Neuronal stem cell (in vitro differentiated cells): ENCODE measurements around the gene MAPKAP1.
A peak's percentile ranks its signal among the peaks of the same experiment; 100 is the strongest.

Experiments
- DNase-seq: peaks from one replicate; pipeline ENCODE4 v3.0.0-alpha.2; 2013; ENCODE audit warnings: low spot score
- H2AFZ ChIP-seq: one replicate; pipeline ENCODE4 v1.6.1; 2013; ENCODE audit warnings: mild to moderate bottlenecking, low read length, inconsistent platforms
- H2AK5ac ChIP-seq: 2 replicates; pipeline ENCODE4 v1.6.1; 2013; ENCODE audit warnings: low read depth, mild to moderate bottlenecking, inconsistent platforms, low read length, moderate library complexity, mixed read lengths
- H2BK120ac ChIP-seq: 2 replicates; pipeline ENCODE4 v1.6.1; 2013; ENCODE audit warnings: low read depth, mild to moderate bottlenecking, inconsistent platforms, low read length, moderate library complexity, mixed read lengths
- H2BK12ac ChIP-seq: one replicate; pipeline ENCODE4 v1.6.1; 2013; ENCODE audit warnings: low read length, inconsistent platforms
- H2BK15ac ChIP-seq: 2 replicates; pipeline ENCODE4 v1.6.1; 2013; ENCODE audit warnings: mild to moderate bottlenecking, low read length, inconsistent platforms, mixed read lengths
- H2BK5ac ChIP-seq: one replicate; pipeline ENCODE4 v1.6.1; 2013; ENCODE audit warnings: inconsistent platforms, mild to moderate bottlenecking, low read length, moderate library complexity
- H3K14ac ChIP-seq: one replicate; pipeline ENCODE4 v1.6.1; 2013; ENCODE audit warnings: low read length, inconsistent platforms
- H3K18ac ChIP-seq: 2 replicates; pipeline ENCODE4 v1.6.1; 2013; ENCODE audit warnings: low read length, inconsistent platforms
- H3K23ac ChIP-seq: 2 replicates; pipeline ENCODE4 v1.6.1; 2013; ENCODE audit warnings: low read depth, mild to moderate bottlenecking, mixed read lengths, low read length, inconsistent platforms; ENCODE audit not compliant: poor library complexity
- H3K27ac ChIP-seq: replicated peaks from 3 replicates; pipeline ENCODE4 v1.5.1; 2013; ENCODE audit warnings: low read length, inconsistent platforms
- H3K27me3 ChIP-seq, 3 experiments: 2 replicates each; pipeline ENCODE4 v1.6.1; 2013; ENCODE audit warnings: low read length in 3 of 3, mild to moderate bottlenecking in 2 of 3, inconsistent platforms in 1 of 3, low read depth in 1 of 3, mixed read lengths in 1 of 3, moderate library complexity in 1 of 3; ENCODE audit not compliant: control insufficient read depth in 3 of 3, insufficient read depth in 3 of 3
- H3K36me3 ChIP-seq, 2 donors: replicated peaks in 1 of 2; 2 replicates each; pipeline ENCODE4 v1.6.1; 2013; ENCODE audit warnings: low read length in 2 of 2; ENCODE audit not compliant: control insufficient read depth in 2 of 2, insufficient read depth in 2 of 2
- H3K4ac ChIP-seq: 2 replicates; pipeline ENCODE4 v1.6.1; 2013; ENCODE audit warnings: inconsistent platforms, mild to moderate bottlenecking, low read length, moderate library complexity
- H3K4me1 ChIP-seq, 2 donors: 1 replicate in 1 of 2; 2 replicates in 1 of 2; pipeline ENCODE4 v1.6.1; 2013; ENCODE audit warnings: low read length in 2 of 2, low read depth in 1 of 2; ENCODE audit not compliant: control insufficient read depth in 2 of 2, insufficient read depth in 1 of 2
- H3K4me2 ChIP-seq: one replicate; pipeline ENCODE4 v1.6.1; 2013; ENCODE audit warnings: mild to moderate bottlenecking, low read length, inconsistent platforms; ENCODE audit not compliant: insufficient read depth, poor library complexity, severe bottlenecking
- H3K4me3 ChIP-seq, 2 donors: 2 replicates each; pipeline ENCODE4 v1.5.1; 2013; ENCODE audit warnings: low read length in 2 of 2, mild to moderate bottlenecking in 2 of 2, inconsistent platforms in 1 of 2, moderate library complexity in 1 of 2
- H3K79me1 ChIP-seq: one replicate; pipeline ENCODE4 v1.6.1; 2013; ENCODE audit warnings: low read depth, mild to moderate bottlenecking, inconsistent platforms, low read length, moderate library complexity
- H3K9ac ChIP-seq: one replicate; pipeline ENCODE4 v1.6.1; 2013; ENCODE audit warnings: mild to moderate bottlenecking, low read depth, low read length, inconsistent platforms; ENCODE audit not compliant: poor library complexity
- H3K9me3 ChIP-seq, 2 donors: replicated peaks in 1 of 2; 2 replicates each; pipeline versions ENCODE3 to v1.6.1; 2013; ENCODE audit warnings: low read length in 2 of 2, mild to moderate bottlenecking in 2 of 2, inconsistent platforms in 1 of 2, low read depth in 1 of 2, mixed read lengths in 1 of 2, moderate library complexity in 1 of 2; ENCODE audit not compliant: control insufficient read depth in 2 of 2, insufficient read depth in 1 of 2
- H4K8ac ChIP-seq: one replicate; pipeline ENCODE4 v1.6.1; 2013; ENCODE audit warnings: low read depth, mild to moderate bottlenecking, inconsistent platforms, low read length, moderate library complexity
- H4K91ac ChIP-seq: one replicate; pipeline ENCODE4 v1.6.1; 2013; ENCODE audit warnings: low read length, low read depth, mild to moderate bottlenecking, inconsistent platforms; ENCODE audit not compliant: poor library complexity
- WGBS, 2 donors: extraction: QIAGEN DNeasy Blood & Tissue Kit; methylation state at CpG; one replicate each; pipeline ENCODE4 v1.1.7; 2013; ENCODE audit warnings: missing lambda C conversion rate in 2 of 2, mixed read lengths in 1 of 2; ENCODE audit not compliant: insufficient read length in 2 of 2, insufficient replicate concordance in 1 of 2; ENCODE audit errors: extremely low coverage in 2 of 2; 5-methylcytosine and 5-hydroxymethylcytosine counted together

The MAPKAP1 gene

GRCh38 chr9:125559194-125559593 is 147.8 kb downstream of the MAPKAP1 start:
- Histone ChIP-seq H3K4me1 (peaks cover 3 to 4% of the 10 kb centered on the region in 2 donors), H3K27ac (no peak overlapping the region), H4K8ac (no peak overlapping the region), H4K91ac (no peak overlapping the region), H3K4me2 (no peak overlapping the region), H3K4me3 (no peak overlapping the region), H3K36me3 (peaks cover 0 to 15% of the 10 kb centered on the region in 2 donors), H3K4ac (no peak overlapping the region), H2AK5ac (no peak overlapping the region), H3K27me3 (no peaks in the 10 kb centered on the region), H2BK15ac (no peak overlapping the region), H2AFZ (no peak overlapping the region), H3K9me3 (no peaks in the 10 kb centered on the region), H3K79me1 (no peaks in the 10 kb centered on the region), H3K23ac (no peak overlapping the region), H3K14ac (no peak overlapping the region), H2BK12ac (no peak overlapping the region), H3K9ac (peak overlapping the region; percentile 7), H2BK5ac (no peak overlapping the region), H3K18ac (no peak overlapping the region), H2BK120ac (no peak overlapping the region)
- no CpG with 5 or more reads among the region's 6 CpGs for WGBS, 2 donors
- no peak for DNase-seq

GRCh38 chr9:125558453-125559092 is 148.4 kb downstream of the MAPKAP1 start:
- Histone ChIP-seq H3K36me3 (peaks cover 0 to 15% of the 10 kb centered on the region in 2 donors), H3K27ac (no peak overlapping the region)

GRCh38 chr9:125556046-125556721 is 150.8 kb downstream of the MAPKAP1 start:
- no peaks in the 10 kb centered on the region for H3K9me3 ChIP-seq
- no peak overlapping the region for H3K18ac ChIP-seq
- peaks cover 0 to 15% of the 10 kb centered on the region in 2 donors for H3K36me3 ChIP-seq
- peaks cover 3 to 4% of the 10 kb centered on the region in 2 donors for H3K4me1 ChIP-seq
- no peak for DNase-seq
- no peak overlapping the region for H2AFZ ChIP-seq
- H2BK12ac ChIP-seq, result no peak overlapping the region
- no peaks in the 10 kb centered on the region for H3K27me3 ChIP-seq
- H3K79me1 ChIP-seq, result no peaks in the 10 kb centered on the region
- no peak overlapping the region for H3K27ac ChIP-seq
- no peak overlapping the region for H2AK5ac ChIP-seq
- no peak overlapping the region for H3K14ac ChIP-seq
- no peak overlapping the region for H3K4me2 ChIP-seq
- H2BK120ac ChIP-seq, result no peak overlapping the region
- no peak overlapping the region for H3K4me3 ChIP-seq
- no peak overlapping the region for H3K9ac ChIP-seq
- no peak overlapping the region for H2BK15ac ChIP-seq
- H4K8ac ChIP-seq, result no peak overlapping the region
- no peak overlapping the region for H4K91ac ChIP-seq
- WGBS, 2 donors, result no CpG with 5 or more reads among the region's 7 CpGs
- H3K23ac ChIP-seq, result no peak overlapping the region
- no peak overlapping the region for H2BK5ac ChIP-seq
- H3K4ac ChIP-seq, result no peak overlapping the region

More at GRCh38 chr9:125558453-125559092, 148.4 kb downstream of the MAPKAP1 start:
- Histone ChIP-seq H2AK5ac (no peak overlapping the region), H3K79me1 (no peaks in the 10 kb centered on the region), H3K23ac (no peak overlapping the region), H3K18ac (no peak overlapping the region), H3K27me3 (no peaks in the 10 kb centered on the region), H3K4me2 (no peak overlapping the region), H3K4ac (no peak overlapping the region), H3K4me1 (peaks cover 3 to 4% of the 10 kb centered on the region in 2 donors), H2AFZ (peak overlapping the region; percentile 47), H2BK12ac (no peak overlapping the region), H2BK15ac (no peak overlapping the region), H2BK5ac (no peak overlapping the region), H3K9ac (no peak overlapping the region), H4K91ac (no peak overlapping the region), H2BK120ac (no peak overlapping the region), H4K8ac (no peak overlapping the region), H3K14ac (no peak overlapping the region), H3K9me3 (no peaks in the 10 kb centered on the region), H3K4me3 (no peak overlapping the region)
- WGBS, 2 donors, result no CpG with 5 or more reads among the region's 2 CpGs
- peak; percentile 66 for DNase-seq

GRCh38 chr9:125554726-125555125 is 152.3 kb downstream of the MAPKAP1 start:
- Histone ChIP-seq H3K4ac (no peak overlapping the region), H2BK12ac (no peak overlapping the region), H3K23ac (no peak overlapping the region), H3K9me3 (no peaks in the 10 kb centered on the region), H3K4me2 (no peak overlapping the region), H3K9ac (no peak overlapping the region), H3K36me3 (peaks cover 0 to 15% of the 10 kb centered on the region in 2 donors), H4K8ac (no peak overlapping the region), H3K18ac (no peak overlapping the region), H2AK5ac (no peak overlapping the region), H2BK15ac (no peak overlapping the region), H3K14ac (no peak overlapping the region), H3K27ac (no peak overlapping the region), H3K79me1 (no peaks in the 10 kb centered on the region), H3K4me3 (no peak overlapping the region), H2BK120ac (no peak overlapping the region), H2BK5ac (no peak overlapping the region), H4K91ac (no peak overlapping the region), H3K4me1 (peaks cover 2 to 4% of the 10 kb centered on the region in 2 donors), H3K27me3 (no peaks in the 10 kb centered on the region), H2AFZ (no peak overlapping the region)
- WGBS, 2 donors, result no CpG with 5 or more reads among the region's 3 CpGs
- no peak for DNase-seq
